ENCODE measurements around the gene GRM5. TPM values are rescaled to one million over a fixed set of nuclear protein-coding genes. Genes with fewer than 3 reads are reported as not detected.

Gene GRM5
- total RNA-seq, 3 donors from 2014 or later, result not detected

DNA sequence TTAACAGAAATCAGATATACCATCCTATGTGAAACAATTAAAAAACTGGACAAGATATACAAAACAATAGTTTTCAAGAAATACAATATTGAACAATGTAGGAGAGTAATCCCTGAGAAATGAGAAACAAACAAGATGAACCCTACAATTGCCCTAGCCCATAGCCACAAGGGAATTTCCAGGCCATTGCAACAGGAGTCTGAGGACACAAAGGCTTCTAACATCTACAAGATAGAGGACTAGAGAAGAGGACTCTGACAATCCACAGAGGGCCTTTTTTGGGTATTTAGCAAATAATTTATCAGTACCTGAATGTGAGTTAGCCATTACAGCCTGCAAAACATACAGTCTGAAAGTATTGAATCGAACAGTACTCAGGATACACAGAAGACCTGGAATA lies 251.7 kb downstream of the GRM5 start:
- intact Hi-C loops (cut with DNase I, micrococcal nuclease), result no loop called here
- no peak for ATAC-seq
- TF ChIP-seq, protein P1, sequence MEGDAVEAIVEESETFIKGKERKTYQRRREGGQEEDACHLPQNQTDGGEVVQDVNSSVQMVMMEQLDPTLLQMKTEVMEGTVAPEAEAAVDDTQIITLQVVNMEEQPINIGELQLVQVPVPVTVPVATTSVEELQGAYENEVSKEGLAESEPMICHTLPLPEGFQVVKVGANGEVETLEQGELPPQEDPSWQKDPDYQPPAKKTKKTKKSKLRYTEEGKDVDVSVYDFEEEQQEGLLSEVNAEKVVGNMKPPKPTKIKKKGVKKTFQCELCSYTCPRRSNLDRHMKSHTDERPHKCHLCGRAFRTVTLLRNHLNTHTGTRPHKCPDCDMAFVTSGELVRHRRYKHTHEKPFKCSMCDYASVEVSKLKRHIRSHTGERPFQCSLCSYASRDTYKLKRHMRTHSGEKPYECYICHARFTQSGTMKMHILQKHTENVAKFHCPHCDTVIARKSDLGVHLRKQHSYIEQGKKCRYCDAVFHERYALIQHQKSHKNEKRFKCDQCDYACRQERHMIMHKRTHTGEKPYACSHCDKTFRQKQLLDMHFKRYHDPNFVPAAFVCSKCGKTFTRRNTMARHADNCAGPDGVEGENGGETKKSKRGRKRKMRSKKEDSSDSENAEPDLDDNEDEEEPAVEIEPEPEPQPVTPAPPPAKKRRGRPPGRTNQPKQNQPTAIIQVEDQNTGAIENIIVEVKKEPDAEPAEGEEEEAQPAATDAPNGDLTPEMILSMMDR (IDR thresholded peaks at IDR 0.05), result no peak
- Histone ChIP-seq H3K4me3 (no peak overlapping the region), H3K36me3 (ENCODE audit: low read depth) (no peaks in the 10 kb centered on the region), H3K9me3 (no peaks in the 10 kb centered on the region), H3K4me1 (ENCODE audit: low read depth) (no peaks in the 10 kb centered on the region)
- DNase-seq, result no peak

DNA sequence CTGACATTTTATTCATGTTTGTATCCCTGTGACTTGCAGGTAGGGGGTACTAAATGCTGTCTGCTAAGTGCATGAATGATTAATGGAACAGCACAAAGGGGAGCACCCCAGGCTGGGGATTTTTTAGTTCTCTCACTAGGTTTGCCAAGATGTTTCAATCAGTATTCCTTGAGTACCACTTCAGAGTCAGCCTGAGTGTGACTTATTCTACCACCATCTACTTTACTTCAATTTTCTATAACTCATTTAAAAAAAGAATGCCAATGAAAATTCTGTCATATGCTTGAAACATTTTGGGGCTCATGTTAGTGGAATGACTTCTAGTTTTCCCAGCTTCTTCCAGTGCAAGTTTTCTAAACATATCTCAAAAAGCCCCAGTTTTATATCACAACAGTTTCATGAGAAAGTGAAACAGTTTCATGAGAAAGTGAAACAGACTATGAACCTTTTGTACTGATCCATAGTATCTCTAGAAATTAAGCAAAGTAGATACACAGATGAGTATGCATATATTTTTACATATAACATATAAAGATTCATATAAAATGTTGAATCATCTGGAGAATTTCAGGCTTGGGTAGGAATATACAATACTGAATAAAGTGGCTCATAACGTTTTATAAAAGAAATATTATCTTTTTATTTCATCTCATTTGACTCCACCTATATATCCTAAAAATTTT lies 252.4 kb downstream of the GRM5 start:
- ATAC-seq (no peak), DNase-seq (no peak)
- H3K36me3 ChIP-seq (ENCODE audit: low read depth), result no peaks in the 10 kb centered on the region
- intact Hi-C loops (cut with DNase I, micrococcal nuclease), result no loop called here
- TF ChIP-seq, protein P1 (IDR thresholded peaks at IDR 0.05), result no peak
- no peaks in the 10 kb centered on the region for H3K4me1 ChIP-seq (ENCODE audit: low read depth)
- no peak overlapping the region for H3K4me3 ChIP-seq
- H3K9me3 ChIP-seq, result no peaks in the 10 kb centered on the region

DNA sequence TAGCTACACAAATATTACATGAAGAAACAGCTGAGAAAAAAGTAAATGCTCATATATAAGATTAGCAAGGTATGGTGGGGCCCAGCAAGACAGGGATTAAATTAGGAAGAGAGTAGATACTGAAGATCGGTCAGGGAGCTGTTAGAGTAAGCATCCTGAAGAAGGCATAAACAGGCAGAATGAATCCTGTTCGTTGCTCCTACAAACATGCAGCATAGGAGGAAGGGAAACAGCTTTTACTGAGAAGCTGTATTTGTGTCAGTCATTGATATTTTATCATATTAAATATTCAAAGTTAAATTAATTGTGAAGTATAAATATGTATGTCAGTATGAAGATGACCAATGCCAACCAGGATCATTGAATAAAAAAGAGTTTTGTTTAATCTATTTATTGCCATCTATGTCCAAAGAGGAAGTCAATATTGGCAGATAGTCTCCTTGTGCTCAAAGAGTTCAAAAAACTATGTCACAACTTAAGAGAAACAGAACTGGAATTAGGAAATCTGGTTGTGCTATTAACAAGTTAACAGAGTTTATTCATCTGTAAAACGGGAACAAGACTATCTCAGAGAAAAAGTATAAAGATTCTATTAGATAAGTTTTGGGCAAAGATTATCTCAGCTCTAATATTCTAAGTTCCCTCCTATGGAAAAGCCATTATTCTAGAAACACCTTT lies 255.2 kb downstream of the GRM5 start:
- TF ChIP-seq, protein P1 (IDR thresholded peaks at IDR 0.05), result no peak
- H3K9me3 ChIP-seq, result no peaks in the 10 kb centered on the region
- ATAC-seq (no peak), DNase-seq (no peak)
- no peaks in the 10 kb centered on the region for H3K36me3 ChIP-seq (ENCODE audit: low read depth)
- H3K4me3 ChIP-seq, result no peak overlapping the region
- H3K4me1 ChIP-seq (ENCODE audit: low read depth), result no peaks in the 10 kb centered on the region
- intact Hi-C loops (cut with DNase I, micrococcal nuclease), result no loop called here

DNA sequence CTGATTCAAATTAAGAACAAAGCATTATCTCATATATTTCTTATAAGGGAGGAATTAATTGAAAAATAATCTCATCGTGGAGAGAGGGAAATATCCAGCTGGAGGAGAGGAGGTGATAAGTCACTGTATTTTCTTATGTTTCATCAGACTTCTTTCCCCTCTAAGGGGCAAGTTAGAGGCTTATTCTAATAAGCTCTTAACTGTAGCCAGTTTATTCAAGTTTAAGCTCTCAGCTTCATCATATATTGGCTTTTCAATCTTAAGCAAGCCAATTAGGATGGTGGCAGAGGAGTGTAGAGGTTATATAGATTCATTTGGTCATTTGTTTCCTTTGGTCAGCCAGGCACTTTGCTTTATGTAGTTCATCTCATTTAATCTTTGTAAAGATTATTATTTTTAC lies 256.7 kb downstream of the GRM5 start:
- ATAC-seq (no peak), DNase-seq (no peak)
- Histone ChIP-seq H3K4me3 (no peak overlapping the region), H3K36me3 (ENCODE audit: low read depth) (no peaks in the 10 kb centered on the region), H3K4me1 (ENCODE audit: low read depth) (no peaks in the 10 kb centered on the region), H3K9me3 (no peaks in the 10 kb centered on the region)
- intact Hi-C loops (cut with DNase I, micrococcal nuclease), result no loop called here
- TF ChIP-seq, protein P1 (IDR thresholded peaks at IDR 0.05), result no peak

DNA sequence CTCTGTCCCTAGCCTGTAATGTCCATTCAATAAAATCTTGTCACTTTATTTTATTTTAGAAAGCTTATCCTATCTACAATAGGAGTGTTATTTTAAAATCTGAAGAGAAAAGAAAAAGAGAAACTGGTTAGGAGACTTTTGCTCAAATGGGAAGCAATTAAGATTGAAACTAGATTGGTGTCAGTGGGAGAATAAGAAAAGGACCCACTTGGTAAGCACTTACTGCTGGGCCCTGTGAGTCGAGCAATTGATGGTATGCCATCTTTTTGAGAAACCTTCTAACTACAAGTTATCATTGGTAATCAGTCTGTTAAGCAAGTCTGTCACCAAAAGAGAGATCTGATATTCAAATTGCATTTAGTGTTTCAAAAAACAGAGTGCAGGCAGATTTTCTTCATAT lies 258.4 kb downstream of the GRM5 start:
- no peak for ATAC-seq
- H3K36me3 ChIP-seq (ENCODE audit: low read depth), result no peaks in the 10 kb centered on the region
- DNase-seq, result no peak
- intact Hi-C loops (cut with DNase I, micrococcal nuclease), result no loop called here
- H3K4me3 ChIP-seq, result no peak overlapping the region
- no peaks in the 10 kb centered on the region for H3K9me3 ChIP-seq
- TF ChIP-seq, protein P1 (IDR thresholded peaks at IDR 0.05), result no peak
- H3K4me1 ChIP-seq (ENCODE audit: low read depth), result no peaks in the 10 kb centered on the region
